Coronary artery (tissue), 2 donors: ENCODE data around the gene B4GALT2.

Experiments used
- DNase-seq: peaks from one replicate; pipeline ENCODE4 v3.0.0-alpha.2; 2017; ENCODE audit warnings: low spot score
- H3K27ac ChIP-seq, 2 donors: fragments of 200-600 bp; sonication (generic); one replicate each; pipeline ENCODE4 v1.5.1; 2016 to 2019
- H3K4me3 ChIP-seq: fragments of 200-600 bp; sonication (generic); 2 replicates; pipeline ENCODE4 v1.5.1; 2016; ENCODE audit warnings: mild to moderate bottlenecking, moderate library complexity
- TF ChIP-seq, protein P1 (sequence below): fragments of 200-600 bp; sonication (generic); IDR thresholded peaks from one replicate; pipeline ENCODE4 v1.5.1; 2019; ENCODE audit warnings: antibody characterized with exemption

Gene B4GALT2

DNA sequence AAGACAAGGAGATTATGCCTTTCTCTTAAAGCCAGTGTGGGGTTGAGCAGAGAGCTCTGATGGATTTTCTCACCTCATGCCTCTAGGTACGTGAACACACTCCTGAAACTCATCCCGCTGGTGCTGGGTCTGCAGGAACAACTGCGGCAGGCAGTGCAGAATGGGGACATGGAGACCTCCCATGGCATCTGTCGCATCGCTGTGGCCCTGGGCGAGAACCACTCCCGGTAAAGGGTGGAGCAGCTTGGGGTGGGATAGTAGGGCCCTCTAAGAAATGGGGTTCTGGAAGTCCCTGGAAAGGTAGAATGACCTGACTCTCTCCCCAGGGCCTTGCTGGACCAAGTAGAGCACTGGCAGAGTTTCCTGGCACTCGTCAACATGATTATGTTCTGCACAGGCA lies 22.8 kb upstream of the B4GALT2 start:
- H3K4me3 ChIP-seq = no peak overlapping the region
- TF ChIP-seq, protein P1, sequence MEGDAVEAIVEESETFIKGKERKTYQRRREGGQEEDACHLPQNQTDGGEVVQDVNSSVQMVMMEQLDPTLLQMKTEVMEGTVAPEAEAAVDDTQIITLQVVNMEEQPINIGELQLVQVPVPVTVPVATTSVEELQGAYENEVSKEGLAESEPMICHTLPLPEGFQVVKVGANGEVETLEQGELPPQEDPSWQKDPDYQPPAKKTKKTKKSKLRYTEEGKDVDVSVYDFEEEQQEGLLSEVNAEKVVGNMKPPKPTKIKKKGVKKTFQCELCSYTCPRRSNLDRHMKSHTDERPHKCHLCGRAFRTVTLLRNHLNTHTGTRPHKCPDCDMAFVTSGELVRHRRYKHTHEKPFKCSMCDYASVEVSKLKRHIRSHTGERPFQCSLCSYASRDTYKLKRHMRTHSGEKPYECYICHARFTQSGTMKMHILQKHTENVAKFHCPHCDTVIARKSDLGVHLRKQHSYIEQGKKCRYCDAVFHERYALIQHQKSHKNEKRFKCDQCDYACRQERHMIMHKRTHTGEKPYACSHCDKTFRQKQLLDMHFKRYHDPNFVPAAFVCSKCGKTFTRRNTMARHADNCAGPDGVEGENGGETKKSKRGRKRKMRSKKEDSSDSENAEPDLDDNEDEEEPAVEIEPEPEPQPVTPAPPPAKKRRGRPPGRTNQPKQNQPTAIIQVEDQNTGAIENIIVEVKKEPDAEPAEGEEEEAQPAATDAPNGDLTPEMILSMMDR = no peak
- H3K27ac ChIP-seq = no peak overlapping the region
- DNase-seq = no peak

DNA sequence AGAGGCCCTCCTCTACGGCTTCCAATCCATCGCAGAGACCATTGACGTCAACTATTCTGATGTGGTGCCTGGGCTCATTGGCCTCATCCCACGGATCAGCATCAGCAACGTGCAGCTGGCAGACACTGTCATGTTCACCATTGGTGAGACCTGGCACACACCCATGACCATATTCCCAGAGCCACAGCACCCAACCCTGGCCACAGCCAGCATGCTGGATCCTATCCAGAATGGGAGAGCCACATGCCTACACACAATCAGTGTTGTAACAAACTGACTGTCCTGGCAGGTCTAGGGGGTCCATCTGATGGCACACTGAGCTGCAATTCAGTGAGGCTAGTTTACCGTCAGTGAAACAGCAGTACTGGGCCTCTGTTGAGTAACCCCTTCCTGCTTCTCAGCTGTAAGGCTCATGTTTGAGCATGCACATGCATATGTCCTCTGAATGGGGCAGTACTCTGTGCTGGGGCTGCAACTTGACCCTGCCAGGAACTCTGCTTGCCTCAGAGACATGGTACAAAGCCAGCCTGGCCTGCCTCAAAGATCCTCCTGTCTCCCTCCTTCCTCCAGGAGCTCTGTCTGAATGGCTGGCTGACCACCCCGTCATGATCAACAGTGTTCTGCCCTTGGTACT lies 21.5 kb upstream of the B4GALT2 start:
- H3K4me3 ChIP-seq = no peak overlapping the region

DNA sequence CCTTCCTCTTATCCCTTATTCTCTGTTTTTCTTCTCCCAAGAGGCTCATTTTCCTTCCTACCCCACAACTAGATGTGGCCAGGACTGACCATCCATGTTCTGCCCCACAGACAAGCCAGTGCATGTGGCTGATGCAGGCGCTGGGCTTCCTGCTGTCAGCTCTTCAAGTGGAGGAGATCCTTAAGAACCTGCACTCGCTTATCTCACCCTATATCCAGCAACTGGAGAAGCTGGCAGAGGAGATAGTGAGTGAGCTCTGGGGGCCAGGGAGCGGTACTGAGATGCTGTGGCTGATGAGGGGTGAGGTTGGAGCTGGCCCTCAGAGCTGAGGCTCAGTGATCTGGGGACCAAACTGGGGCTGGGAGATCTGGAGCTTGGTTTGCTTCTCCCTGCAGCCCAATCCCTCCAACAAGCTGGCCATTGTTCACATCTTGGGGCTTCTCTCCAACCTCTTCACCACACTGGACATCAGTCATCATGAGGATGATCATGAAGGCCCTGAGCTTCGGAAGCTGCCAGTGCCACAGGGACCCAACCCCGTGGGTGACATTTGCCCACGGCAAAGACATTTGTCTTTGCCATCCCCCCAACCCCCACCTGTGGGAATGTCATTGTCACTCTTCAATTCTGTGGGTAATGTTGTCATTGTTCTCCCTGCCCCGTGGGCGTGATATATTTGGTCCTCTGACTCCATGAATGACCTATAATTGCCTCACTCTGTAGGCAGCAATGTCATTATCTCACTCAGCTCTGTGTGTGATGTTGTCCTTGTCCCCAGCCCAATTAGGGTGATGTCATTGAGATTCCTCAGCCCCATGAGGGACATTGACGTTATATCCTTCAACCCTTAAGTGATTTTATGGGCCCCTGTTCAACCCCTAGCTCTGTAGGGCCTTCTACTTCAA lies 20.4 kb upstream of the B4GALT2 start:
- H3K27ac ChIP-seq = no peak overlapping the region
- DNase-seq = no peak

More for the DNA sequence above, 21.5 kb upstream of the B4GALT2 start:
- TF ChIP-seq, protein P1 = no peak
- no peak overlapping the region for H3K27ac ChIP-seq
- no peak for DNase-seq

DNA sequence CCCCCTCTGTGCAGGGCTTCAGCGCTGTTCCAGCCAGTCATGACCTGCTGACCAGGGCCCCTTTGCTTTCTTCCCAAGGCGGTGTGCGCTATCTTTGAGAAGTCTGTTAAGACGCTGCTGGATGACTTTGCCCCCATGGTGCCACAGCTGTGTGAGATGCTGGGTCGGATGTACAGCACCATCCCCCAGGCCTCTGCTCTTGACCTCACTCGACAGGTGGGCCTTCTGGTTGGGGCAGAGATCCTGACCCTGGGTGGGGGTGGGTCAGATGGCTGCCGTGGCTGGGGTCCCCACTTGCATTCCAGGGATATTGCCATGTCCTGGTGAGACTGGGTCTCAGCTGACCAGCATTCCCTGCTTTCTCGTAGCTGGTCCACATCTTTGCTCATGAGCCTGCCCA lies 18.2 kb upstream of the B4GALT2 start:
- Histone ChIP-seq H3K4me3 (no peak overlapping the region), H3K27ac (no peak overlapping the region)
- DNase-seq = no peak
- TF ChIP-seq, protein P1 = no peak

More for the DNA sequence above, 20.4 kb upstream of the B4GALT2 start:
- TF ChIP-seq, protein P1 = no peak
- no peak overlapping the region for H3K4me3 ChIP-seq

DNA sequence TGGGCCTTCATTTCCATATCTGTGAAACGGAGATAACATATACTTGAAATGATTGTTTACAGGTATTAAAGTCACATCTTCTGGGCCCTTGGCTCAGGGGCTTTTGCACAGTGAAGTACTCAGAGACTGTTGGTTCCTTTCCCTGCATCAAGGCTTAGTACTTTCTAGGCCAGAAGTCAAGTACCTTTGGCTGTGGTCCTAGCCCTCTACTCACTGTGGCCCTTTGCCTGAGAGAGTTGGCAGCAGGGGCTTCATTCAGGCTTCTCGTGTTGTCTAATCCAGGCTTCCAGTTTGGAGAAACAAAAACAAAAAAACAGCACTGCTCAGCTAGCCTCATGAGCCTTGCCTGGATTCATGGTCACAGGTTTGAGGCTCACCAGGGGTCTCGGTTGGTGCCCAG lies 17.3 kb upstream of the B4GALT2 start:
- Histone ChIP-seq H3K27ac (no peak overlapping the region), H3K4me3 (no peak overlapping the region)
- TF ChIP-seq, protein P1 = no peak
- DNase-seq = no peak

DNA sequence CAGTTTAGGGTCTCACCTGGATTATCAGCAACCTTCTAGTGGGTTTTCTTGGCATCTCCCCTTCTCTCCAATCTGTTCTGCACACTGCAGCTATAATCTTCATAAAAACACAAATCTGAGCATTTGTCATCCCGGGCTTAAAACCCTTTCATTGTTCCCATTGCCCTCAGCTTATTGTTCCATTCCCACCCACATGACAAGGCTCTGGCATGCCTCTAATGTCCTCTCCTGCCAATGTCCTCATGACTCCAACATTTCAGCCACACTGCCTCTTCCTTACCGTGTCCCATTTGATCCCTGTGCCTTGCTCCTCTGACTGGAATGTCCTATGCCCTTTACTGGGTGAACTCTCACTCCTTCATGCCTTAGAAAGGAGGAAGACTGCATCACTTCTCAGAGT lies 16.7 kb upstream of the B4GALT2 start:
- TF ChIP-seq, protein P1 = no peak

DNA sequence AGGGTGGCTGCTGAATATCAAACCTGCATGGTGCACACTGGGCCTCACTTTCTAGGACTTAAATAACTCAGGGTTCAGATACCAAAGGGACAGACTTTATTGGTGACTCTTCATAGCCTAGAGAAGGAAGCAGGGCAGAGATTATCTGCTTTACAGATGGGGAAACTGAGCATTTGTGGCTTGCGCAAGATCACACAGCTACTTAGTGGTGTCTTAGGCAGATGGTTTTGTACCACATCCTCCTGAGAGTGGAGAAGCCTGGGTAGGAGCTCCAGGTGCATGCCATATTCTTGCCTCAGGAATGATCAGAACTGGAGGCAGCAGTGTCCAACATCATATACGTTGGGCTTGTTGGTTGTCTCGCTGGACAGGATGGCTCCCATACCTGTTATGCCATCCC lies 16.0 kb upstream of the B4GALT2 start:
- TF ChIP-seq, protein P1 = no peak
- no peak for DNase-seq

More for the DNA sequence above, 16.7 kb upstream of the B4GALT2 start:
- H3K4me3 ChIP-seq = no peak overlapping the region
- DNase-seq = no peak
- no peak overlapping the region for H3K27ac ChIP-seq

More for the DNA sequence above, 16.0 kb upstream of the B4GALT2 start:
- Histone ChIP-seq H3K4me3 (no peak overlapping the region), H3K27ac (no peak overlapping the region)
